Tibial nerve (tissue), 3 donors: ENCODE measurements around the gene LAMP5.

ENCODE experiments used
- POLR2A ChIP-seq, 2 donors: fragments of 450-650 bp; IDR thresholded peaks; one replicate each; pipeline ENCODE4 v1.6.1; 2017; ENCODE audit warnings: antibody characterized with exemption in 2 of 2, mild to moderate bottlenecking in 2 of 2, moderate library complexity in 2 of 2
- TF ChIP-seq, protein P1 (sequence below), 5 experiments: fragments of 200-600 bp in 3 of 5; fragments of 450-650 bp in 2 of 5; sonication (generic) in 3 of 5; IDR thresholded peaks; one replicate each; pipeline ENCODE4 v1.5.1; 2016 to 2019; ENCODE audit warnings: antibody characterized with exemption in 5 of 5, mild to moderate bottlenecking in 3 of 5, moderate library complexity in 2 of 5

DNA sequence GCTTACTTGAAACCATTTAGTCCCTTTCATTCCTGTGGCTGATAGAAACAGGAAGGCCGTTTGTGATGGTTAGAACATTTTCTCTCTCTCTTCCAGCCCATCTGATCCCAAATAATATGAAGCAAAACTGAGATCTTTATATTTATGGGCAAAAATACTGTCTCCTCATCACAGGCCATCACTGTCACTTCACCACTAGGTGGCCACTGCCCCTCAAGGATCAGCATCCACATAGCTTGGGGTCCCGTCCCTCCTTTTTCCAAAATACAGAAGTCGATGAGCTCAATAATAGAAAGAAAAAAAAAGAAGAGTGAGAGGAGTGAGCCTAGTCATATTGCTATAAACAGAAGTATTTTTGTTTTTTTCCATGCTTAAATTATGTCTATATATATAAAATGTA, 46.4 kb upstream of the LAMP5 start:
- no peak for TF ChIP-seq POLR2A (IDR thresholded peaks at IDR 0.05)
- TF ChIP-seq, protein P1, sequence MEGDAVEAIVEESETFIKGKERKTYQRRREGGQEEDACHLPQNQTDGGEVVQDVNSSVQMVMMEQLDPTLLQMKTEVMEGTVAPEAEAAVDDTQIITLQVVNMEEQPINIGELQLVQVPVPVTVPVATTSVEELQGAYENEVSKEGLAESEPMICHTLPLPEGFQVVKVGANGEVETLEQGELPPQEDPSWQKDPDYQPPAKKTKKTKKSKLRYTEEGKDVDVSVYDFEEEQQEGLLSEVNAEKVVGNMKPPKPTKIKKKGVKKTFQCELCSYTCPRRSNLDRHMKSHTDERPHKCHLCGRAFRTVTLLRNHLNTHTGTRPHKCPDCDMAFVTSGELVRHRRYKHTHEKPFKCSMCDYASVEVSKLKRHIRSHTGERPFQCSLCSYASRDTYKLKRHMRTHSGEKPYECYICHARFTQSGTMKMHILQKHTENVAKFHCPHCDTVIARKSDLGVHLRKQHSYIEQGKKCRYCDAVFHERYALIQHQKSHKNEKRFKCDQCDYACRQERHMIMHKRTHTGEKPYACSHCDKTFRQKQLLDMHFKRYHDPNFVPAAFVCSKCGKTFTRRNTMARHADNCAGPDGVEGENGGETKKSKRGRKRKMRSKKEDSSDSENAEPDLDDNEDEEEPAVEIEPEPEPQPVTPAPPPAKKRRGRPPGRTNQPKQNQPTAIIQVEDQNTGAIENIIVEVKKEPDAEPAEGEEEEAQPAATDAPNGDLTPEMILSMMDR (IDR thresholded peaks at IDR 0.05) = peak; percentile 22 to 38 (median 27)
